Thyroid gland (tissue), 4 donors: ENCODE measurements around the gene MYO15A.

Experiments used
- CTCF ChIP-seq, 6 experiments: fragments of 200-600 bp in 3 of 6; fragments of 450-650 bp in 3 of 6; sonication (generic) in 3 of 6; IDR thresholded peaks; one replicate each; pipeline ENCODE4 v1.5.1; 2016 to 2019; ENCODE audit warnings: antibody characterized with exemption in 6 of 6, mild to moderate bottlenecking in 2 of 6, inconsistent platforms in 1 of 6, moderate library complexity in 1 of 6
- POLR2A ChIP-seq, 2 donors: fragments of 450-650 bp; IDR thresholded peaks; one replicate each; pipeline ENCODE4 v1.6.1; 2017; ENCODE audit warnings: antibody characterized with exemption in 2 of 2, mild to moderate bottlenecking in 2 of 2, moderate library complexity in 1 of 2

- TF ChIP-seq CTCF (IDR thresholded peaks at IDR 0.05), result no peak
- TF ChIP-seq POLR2A (IDR thresholded peaks at IDR 0.05), result no peak
These were observed 2.9 kb downstream of the MYO15A start for GRCh38 chr17:18111330-18111971.
